Skin of body (tissue), 2 donors: ENCODE results near the gene EGFL7. TPM values are rescaled to one million over a fixed set of nuclear protein-coding genes. Genes with fewer than 3 reads are reported as not detected.
"Not testable (repeated sequence)": the region's sequence is repeated elsewhere in the genome, so short reads cannot be mapped to it uniquely, and the experiment has no call there.

Experiments used
- DNase-seq: peaks from one replicate; lab custom pipeline; 2025; lab: John Stamatoyannopoulos, UW
- total RNA-seq: library from RNA; depleted of rRNA; stranded (reverse); fragments of >200 nt; gene quantifications from one replicate; pipeline ENCODE4 v1.2.3, GENCODE V29; 2014

Gene EGFL7
- total RNA-seq, 1 donor from 2014 or later, result 29.0 TPM

DNA sequence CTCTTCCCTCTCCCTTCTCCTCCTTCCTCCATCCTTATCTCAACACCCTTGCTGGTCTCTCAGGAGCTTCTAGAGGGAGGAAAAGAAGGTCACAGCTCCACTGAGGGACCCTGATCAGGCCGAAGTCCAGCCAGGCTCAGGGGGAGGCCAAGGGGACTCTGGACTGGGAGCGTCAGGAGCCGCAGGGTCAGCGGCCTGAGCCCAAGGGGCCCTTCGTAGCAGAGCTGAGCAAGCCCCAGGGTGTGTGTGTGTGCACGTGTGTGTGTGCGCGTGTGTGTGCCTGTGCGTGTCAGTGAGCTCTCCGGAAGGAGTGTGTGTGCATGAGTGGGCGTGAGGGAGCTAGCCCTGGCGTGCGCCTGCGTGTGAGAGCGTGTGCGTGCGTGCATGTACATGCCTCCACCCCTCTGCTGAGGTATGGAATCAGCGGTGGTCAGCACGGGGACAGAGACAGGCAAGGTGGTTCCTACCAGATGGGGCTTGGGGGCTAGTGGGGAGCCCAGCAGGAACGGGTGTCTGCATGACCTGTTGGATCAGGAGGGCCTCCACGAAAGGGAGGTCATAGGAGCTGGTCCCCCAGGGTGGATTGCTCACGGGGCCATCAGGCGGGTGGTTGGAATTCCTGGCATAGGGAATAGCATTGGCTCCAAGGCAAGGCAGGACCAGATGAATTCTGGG is 34.6 kb downstream of the EGFL7 start:
- no peak for DNase-seq

DNA sequence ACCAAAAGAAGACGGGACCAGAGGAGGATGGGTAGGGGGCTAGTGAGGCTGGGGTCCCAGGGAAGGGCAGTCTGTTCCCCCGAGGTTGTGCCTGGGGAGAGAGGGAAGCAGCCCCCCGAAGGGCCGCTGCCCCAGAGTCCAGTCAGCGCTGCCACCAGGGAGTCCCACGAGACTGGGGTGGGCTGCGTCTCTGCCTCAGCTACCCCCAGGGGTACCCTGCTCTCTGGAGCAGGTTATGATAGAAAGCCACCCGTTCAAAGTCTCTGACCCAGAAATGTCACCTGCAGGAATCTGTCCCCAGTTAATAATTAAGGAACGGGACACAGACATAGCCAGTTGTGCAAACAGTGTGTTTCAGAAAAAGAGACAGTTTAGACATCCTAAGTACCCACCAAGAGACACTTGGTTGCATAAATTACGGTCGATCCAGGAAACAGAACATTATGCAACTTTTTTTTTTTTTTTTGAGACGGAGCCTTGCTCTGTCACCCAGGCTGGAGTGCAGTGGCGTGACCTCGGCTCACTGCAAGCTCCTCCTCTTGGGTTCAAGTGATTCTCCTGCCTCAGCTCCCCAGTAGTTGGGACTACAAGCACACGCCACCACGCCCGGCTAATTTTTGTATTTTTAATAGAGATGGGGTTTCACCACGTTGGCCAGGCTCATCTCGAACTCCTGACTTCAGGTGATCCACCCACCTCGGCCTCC is 35.3 kb downstream of the EGFL7 start:
- DNase-seq, result no peak

DNA sequence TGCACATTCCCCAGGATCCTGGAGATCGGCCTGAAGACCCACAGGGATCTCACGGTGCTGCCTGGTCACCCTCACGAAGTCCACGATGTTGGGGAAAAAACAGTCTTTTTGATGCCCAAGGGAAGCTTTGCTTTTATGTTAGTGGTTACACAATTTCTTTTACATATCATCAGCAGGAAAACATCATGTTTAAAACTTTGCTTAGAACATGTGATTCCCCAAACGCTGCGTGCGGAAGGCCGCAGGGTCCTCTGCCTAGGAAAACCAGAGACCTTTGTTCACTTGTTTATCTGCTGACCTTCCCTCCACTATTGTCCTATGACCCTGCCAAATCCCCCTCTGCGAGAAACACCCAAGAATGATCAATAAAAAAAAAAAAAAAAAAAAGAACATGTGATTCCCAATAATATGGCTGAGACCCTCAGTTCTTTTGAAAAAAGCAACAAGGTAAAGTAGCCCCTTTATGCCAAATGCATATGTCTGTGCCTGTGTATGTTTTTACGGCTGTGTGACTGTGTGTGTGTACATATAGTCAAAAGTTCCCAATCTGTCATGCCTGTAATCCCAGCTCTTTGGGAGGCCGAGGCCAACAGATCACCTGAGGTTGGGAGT is 36.0 kb downstream of the EGFL7 start:
- no peak for DNase-seq

DNA sequence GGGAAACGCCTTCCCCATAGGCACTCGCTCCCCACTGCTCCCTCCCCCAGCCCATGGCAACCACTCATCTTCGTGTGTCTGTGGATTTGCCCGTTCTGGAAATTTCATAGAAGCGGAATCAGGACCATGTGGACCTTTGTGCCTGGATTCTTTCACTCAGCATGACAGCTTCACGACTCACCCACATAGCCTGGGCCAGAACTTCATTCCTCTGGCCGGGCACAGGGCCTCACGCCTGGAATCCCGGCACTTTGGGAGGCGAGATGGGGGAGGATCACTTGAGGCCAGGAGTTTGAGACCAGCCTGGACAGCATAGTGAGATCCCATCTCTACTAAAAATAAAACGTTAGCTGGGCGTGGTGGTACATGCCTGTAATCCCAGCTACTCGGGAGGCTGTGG is 37.6 kb downstream of the EGFL7 start:
- DNase-seq, result no peak

DNA sequence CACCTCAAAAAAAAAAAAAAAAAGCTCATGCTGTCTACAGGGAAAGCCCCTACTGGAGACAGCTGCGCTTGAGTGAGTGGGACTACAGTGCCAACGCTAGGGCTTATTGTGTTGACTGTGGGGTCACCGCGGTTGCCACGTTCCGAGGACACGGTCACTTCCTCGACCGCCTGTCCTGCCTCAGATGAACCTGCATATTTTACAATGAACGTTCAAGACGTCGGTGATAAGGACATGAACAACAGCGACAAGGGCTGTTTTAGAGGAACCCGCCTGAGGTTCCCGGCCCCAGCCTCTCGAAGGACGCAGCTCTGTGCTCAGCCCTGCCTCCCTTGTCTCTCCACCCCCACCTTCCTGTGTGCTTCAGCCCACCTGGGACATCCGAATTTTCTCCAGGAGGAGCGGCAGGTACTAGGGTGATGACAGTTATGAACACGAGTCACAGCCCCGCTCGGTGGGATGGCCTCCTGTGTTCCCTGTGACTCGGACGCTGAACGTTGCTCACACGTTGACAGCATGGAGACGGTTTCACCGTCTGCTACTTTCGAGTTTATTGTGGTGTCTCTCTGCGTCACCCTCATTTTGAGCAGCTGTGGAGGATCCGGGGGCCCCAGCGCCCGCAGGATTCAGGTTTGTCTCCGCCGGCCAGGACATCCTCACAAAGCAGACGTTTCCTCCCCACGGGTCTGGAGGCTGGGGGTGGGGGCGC is 38.4 kb downstream of the EGFL7 start:
- no peak for DNase-seq

DNA sequence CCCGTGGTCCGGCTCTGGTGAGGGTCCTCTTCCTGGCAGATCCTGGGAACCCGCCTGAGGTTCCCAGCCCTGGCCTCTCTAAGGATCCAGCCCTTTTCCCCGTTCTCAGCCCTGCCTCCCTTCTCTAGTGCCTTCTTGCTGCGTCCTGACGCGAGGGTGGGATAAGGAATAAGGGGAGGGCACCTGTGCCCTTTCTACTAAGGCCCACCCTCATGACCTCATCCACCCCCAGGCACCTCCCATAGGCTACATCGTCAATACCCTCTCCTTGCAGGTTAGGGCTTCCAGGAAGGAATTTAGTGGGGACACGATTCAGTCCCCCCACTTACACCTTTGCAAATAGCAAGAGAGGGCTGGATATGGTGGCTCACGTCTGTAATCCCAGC is 38.9 kb downstream of the EGFL7 start:
- DNase-seq, result no peak

DNA sequence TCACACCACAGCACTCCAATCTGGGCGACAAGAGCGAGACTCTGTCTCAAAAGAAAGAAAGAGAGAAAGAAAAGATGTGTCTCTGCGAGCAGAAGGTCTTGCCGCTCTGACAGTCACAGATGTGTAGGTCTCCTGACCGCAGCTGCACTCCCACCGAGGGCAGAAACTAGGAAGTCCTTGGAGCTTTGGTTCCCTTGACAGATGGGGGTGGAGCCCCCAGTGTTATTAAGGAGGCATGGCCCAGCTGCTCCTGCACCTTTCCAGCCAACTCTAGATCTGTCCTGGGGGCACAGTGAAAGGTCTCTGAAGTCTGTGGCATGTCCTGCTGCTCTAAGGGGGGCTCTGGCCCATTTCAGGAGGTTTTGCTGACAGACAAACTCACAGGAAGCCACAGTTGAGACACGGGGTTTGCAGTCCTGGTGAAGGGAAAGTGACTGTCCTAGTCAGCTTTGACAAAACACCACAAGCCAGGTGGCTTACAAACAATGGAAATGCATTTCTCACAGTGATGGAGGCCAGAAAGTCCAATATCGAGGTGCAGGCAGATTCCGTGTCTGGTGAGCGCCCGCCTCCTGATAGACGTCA is 40.7 kb downstream of the EGFL7 start:
- no peak for DNase-seq

DNA sequence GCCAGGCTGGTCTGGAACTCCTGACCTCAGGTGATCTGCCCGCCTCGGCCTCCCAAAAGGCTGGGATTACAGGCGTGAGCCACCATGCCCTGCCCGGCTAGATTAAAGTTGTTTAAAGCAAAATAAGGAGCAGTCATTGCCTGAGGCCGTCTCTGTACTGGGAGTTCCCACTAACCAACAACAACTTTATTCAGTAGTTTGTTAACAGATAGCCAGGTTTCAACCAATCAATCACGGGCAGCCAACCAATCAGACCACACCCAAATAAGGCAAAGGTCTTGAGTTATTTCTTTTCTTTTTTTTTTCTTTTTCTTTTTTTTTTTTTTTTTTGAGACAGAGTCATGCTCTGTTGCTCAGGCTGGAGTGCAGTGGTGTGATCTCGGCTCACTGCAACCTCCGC is 42.0 kb downstream of the EGFL7 start:
- DNase-seq, result not testable (repeated sequence)

DNA sequence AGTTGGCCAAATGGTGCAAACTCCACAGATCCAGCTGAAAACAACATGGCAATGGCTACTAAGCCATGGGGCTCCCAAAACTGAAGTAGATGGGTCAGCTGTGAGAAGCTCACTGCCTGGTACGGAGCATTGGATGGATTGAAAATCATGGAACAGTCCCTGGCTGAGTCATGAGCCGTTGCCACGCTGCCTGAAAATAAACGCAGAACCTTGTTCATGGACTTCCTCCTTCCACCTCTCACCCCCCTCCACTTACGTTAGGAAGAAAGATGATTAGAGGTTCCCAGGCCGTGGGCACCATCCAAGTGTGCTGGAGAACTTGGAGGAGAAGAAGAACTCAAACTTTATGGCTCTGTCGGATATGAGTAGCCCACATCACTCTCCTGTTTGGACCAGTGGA is 42.8 kb downstream of the EGFL7 start:
- DNase-seq, result no peak

DNA sequence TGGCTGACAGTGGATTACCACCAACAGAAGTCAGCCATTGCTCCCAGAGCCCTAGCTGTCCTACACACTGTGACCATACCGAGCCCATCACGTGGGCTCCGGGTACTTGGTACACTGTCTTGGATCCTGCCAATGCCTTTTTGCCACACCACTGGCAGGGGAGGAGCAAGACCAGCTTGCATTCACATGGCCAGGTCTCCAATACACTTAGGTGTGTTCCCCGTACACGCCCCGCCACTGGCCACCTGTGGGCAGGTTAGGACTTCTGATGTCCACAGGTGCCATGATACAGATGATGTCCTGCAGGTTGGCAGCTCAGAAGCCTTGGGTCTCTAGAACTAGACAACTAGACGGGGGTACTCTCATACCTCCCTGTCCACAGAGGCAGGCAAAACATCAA is 44.3 kb downstream of the EGFL7 start:
- DNase-seq, result no peak

DNA sequence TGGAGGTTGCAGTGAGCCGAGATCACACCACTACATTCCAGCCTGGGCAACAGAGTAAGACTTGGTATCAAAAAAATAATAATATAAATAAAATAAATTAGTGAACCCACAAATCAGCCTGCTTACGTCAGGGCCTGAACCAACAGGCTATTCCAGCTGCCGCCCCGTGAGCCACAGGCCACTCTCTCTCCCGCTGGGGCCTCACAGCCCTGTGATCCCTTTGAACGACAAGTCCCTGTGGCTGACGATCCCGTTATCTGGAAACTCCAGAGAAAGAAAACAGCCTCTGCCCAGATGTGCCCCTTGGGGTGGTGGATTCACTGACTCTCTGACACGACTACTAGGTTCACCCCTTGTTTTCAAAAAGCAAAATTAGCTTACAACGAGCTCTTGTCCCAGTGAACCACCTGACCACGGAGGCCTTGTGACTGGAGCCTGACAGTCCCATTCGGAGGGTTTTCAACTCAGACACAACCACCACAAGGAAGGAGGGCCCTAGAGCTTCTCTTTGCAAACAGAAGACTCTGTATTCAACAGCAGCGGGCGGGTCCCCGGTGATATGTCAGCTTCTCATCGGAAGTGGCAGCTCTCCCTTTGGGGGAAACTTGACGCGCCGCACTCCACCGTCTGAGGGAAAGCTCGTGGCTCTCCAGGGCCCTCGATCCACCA is 45.3 kb downstream of the EGFL7 start:
- DNase-seq, result no peak

DNA sequence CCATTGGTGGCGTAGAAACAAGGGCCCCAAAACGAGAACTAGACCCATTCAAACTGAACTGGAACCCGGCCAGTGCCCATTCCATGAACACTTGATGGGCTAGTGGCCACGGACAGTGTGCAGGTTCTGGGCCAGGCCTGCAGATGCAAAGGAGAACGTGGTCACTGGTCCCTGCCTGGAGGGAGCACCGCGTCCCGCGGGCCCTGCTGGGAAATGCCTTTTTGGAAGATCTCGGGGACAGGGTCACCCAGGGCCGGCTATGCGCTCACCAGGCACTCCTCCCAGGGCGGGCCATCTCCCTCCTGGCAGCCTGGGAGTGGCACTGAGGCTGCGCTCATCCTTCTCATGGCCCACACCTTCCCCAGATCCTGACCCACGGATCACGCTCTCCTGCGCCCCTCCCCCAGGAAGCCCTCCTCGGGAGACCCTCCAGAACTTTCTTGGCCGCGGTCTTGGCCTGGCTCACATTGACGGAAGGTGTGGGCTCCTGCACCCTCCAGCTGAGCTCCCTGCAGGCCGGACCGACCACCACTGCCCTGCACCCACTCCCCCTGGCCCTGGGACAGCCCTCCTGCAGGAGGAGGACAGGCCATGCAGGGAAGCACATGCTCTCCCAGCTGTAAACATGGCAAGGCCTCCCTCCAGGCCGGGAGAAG is 46.9 kb downstream of the EGFL7 start:
- no peak for DNase-seq

DNA sequence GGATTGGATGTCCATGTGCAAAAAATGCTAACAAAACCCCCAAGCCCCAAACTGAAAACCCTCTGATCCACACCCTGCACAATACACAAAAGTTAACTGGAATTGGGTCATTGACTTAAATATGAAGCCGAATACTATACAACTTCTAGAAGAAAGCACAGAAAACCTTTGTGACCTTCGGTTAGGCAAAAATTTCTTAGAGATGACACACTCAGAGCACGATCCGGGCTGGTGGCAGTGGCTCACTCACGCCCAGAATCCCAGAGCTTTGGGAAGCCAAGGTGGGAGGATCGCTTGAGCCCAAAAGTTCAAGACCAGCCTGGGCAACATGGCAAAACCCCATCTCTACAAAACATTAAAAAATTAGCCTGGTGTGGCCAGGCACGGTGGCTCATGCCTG is 47.8 kb downstream of the EGFL7 start:
- no peak for DNase-seq

DNA sequence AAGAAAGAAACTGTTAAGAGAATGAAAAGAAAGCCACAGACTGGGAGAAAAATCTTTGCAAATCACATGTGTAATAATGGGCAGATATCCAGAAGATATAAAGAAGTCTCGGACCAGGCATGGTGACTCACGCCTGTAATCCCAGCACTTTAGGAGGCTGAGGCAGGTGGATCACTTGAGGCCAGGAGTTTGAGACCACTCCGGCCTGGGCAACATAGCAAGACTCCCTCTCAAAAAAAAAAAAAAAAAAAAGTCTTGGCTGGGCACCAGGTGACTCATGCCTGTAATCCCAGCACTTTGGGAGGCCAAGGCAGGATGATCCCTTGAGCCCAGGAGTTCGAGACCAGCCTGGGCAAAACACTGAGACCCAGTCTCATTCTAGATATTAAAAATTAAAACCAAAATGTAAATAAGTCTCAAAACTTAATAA is 48.5 kb downstream of the EGFL7 start:
- not testable (repeated sequence) for DNase-seq

DNA sequence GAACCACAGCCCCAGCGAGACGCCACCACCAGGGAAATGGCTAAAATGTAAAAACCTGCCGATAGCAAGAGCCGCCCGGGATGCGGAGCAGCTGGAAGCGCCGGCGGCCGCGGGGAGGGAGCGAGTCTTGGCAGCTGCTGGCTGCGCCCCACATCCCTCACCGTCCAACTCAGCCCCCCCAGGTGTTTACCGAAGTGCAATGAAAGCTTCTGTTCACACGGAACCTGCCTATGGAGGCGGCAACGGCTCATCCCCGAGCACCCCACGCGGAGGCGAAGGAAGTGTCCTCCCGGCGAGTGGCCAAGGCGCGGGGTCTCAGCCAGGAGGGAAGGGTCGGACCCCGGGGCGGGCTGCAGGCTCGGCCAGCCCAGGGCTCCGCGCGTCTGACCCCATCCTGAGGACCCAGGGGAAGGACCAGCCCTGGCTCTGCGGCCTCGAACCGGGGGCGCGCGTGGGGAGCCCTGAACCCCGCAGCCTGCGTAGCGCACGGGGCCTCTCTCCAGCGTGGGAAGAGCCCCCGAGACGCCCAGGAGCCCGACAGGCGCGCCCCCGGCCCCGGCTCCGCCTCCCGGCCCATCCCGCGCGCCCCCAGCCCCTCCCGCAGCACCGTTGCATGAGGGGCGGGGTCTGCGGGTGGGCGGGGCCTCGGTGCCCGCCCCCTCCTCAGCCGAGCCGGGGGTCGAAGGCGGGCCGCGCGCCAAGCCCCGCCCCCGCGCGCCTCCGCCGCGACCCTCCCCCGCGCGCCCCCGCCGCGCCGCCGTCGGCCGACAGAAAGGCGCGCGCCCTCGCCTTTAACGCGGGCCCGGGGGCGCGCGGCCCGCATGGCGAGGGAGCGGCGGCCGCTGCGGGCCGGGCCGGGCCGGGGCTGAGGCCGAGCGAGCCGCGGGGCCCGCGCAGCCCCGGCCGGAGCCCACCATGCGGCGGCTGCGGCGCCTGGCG is 49.3 kb downstream of the EGFL7 start, which contains the start of gene DIPK1B:
Gene DIPK1B (plus strand): TSS at position 822 of the 939 bp plus-strand sequence. CDS start 94 bp downstream, at position 916.
- no peak for DNase-seq

DNA sequence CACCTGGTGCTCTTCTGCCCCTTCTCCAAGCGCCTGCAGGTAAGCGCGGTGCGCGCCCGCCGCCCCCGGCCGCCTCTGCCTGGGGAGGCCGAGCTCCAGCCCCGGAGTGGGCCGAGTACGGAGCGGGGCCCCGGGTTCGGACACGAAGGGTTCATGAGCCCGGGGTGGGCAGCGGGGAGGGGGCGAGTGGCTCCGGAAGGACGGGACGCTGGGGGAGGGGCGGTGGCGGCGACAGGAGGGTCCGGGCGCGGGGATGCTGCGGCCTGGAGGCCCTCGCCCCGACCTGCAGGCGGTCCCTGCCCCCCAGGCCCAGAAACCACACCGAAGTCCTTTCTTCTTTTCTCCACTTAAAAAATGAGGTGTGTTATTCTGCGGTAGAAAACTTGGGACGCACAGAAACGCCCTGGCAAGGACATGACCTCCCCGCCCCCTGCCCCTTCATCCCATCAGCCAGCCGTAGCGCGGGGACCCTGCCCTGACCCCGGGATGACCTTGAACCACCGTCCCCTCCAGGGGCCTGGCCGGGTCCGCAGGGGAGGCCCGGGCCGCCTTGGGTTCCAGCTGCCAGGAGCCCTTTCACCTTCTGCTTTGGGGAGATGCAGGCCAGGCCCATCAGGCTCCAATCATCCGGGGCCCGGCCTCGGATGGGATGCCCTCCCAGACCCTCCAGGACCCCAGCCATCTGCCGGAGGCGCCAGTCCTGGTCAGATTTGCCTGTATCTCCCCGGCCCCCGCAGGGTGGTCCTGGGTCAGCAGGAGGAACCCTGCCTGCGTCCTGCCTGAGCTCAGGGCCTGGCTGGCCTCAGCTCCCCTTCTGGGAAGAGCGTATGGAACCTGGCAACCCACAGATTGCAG is 50.2 kb downstream of the EGFL7 start:
- no peak for DNase-seq

DNA sequence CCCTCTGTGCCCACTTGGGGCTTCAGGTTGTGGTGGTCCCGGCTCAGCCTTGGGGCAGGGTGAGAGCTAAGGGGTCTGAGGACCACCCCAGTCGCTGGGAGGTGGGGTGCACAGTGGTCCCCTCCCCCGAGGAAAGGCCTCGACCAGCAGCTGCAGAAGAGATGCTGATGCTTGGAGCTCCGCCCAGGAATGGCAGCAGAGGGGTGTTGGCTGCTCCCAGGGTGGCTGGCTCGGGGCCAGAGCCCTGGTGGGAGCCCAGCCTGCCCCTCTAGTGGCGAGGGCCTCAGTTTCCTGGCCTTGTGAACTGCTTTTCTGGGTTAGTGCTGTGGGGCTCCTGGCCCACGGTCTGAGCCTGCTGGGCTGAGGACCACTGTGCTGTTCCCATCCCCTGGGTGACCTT is 50.8 kb downstream of the EGFL7 start:
- no peak for DNase-seq

DNA sequence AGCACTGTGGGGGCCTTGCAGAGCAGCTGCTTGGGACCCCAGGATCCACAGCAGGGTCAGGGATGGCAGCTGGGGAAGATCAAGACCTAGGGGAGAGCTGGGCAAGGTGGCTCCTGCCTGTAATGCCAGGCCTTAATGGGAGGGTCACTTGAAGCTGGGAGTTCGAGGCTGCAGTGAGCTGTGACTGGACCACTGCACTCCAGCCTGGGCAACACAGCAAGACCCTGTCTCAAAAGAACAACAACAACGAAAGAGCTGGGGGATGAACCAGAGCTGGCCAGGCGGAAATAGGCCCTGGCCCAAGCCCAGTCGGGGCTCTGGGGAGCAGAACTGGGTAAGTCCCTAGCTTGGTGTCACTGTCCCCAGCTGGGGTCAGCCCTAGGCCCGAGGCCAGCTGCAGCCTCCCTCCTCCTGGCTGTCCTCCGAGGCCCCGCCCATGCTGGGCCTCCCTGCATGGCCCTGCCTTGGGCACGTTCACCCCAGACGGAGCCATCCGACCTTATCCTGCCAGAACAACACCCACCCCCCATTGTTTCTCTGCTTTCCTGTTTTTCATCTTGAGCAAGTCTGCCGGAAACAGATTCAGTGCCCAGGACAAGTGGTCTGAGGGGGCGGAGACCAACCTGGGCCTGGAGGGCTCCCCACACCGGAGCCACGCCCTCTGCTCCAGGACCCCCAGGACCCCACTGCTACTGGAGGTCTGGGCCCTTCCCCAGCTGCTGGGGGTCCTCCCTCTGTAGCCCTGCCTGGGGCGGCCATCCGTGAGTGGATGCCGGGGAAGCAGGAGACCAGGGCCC is 51.6 kb downstream of the EGFL7 start:
- DNase-seq, result no peak
